ENCODE results near the gene ANGEL2. TPM values are rescaled to one million over a fixed set of nuclear protein-coding genes. Genes with fewer than 3 reads are reported as not detected.
A peak's percentile ranks its signal among the peaks of the same experiment; 100 is the strongest.

The ANGEL2 gene
- total and polyA plus RNA-seq, 2 of the 13 experiments (the other 11 are each of a cell fraction or from before 2014, with no cell fraction given), result 12.3 to 25.4 TPM

- TF ChIP-seq PRDM15 (CRISPR knock-in tag; IDR thresholded peaks at IDR 0.05) (peak; percentile 44; the same call in 1 of the 2 replicates), KMT2A (CRISPR knock-in tag; IDR thresholded peaks at IDR 0.05) (peak; percentile 93; the same call in 1 of the 2 replicates), ZNF768 (CRISPR knock-in tag; IDR thresholded peaks at IDR 0.05) (peak; percentile 29; the same call in 1 of the 2 replicates), MTERF4 (CRISPR knock-in tag; IDR thresholded peaks at IDR 0.05) (no peak), LBX2 (CRISPR knock-in tag; IDR thresholded peaks at IDR 0.05; ENCODE audit: borderline replicate concordance) (peak; percentile 45; the same call in 1 of the 2 replicates), TBP (CRISPR knock-in tag; IDR thresholded peaks at IDR 0.05) (no peak), TERF1 (CRISPR knock-in tag; IDR thresholded peaks at IDR 0.05) (peak; percentile 58; the same call in 1 of the 2 replicates), ZNF557 (CRISPR knock-in tag; IDR thresholded peaks at IDR 0.05) (no peak), NBN (conservative IDR thresholded peaks at IDR 0.05) (no peak), HDAC6 (IDR thresholded peaks at IDR 0.05; ENCODE audit: low read depth, low read length) (no peak), HMGXB4 (CRISPR knock-in tag; IDR thresholded peaks at IDR 0.05; ENCODE audit: borderline replicate concordance in 1 of 2, low read depth in 1 of 2) (peak in 1 of 2 experiments; percentile 86; a peak in 2 of 4 replicates), NR2C2 (CRISPR knock-in tag; IDR thresholded peaks at IDR 0.05; ENCODE audit: borderline replicate concordance) (peak; percentile 100), ZNF749 (CRISPR knock-in tag; IDR thresholded peaks at IDR 0.05; ENCODE audit: borderline replicate concordance) (peak; percentile 27; the same call in 1 of the 2 replicates), THAP8 (CRISPR knock-in tag; IDR thresholded peaks at IDR 0.05; ENCODE audit: borderline replicate concordance) (no peak), ZNF776 (CRISPR knock-in tag; IDR thresholded peaks at IDR 0.05) (no peak), NFYC (CRISPR knock-in tag; IDR thresholded peaks at IDR 0.05) (no peak), MAFK (conservative IDR thresholded peaks at IDR 0.05 in 1 of 2, IDR thresholded peaks at IDR 0.05 in 1 of 2; ENCODE audit: low read length in 2 of 2) (peak; percentile 62 to 74; a peak in 3 of 4 replicates), ZNF781 (CRISPR knock-in tag; IDR thresholded peaks at IDR 0.05; ENCODE audit: borderline replicate concordance, not compliant biosample characterization) (no peak), TEAD2 (CRISPR knock-in tag; IDR thresholded peaks at IDR 0.05) (no peak)
These were observed 35.6 kb upstream of the ANGEL2 start, which contains the start of gene RPS6KC1 (continued) for GRCh38 chr1:213051127-213051880.

Measured in HepG2 (cell line).